Endodermal cell (in vitro differentiated cells): Measurements from ENCODE around the gene TDRD9. TPM values are rescaled to one million over a fixed set of nuclear protein-coding genes. Genes with fewer than 3 reads are reported as not detected.

Experiments
- DNase-seq: peaks from one replicate; pipeline ENCODE4 v3.0.0-alpha.2; 2017
- H3K27ac ChIP-seq: 2 replicates; pipeline ENCODE4 v1.5.1; 2013; ENCODE audit warnings: mild to moderate bottlenecking, low read depth, low read length, moderate library complexity
- H3K27me3 ChIP-seq: 2 replicates; pipeline ENCODE4 v1.6.1; 2013; ENCODE audit warnings: mild to moderate bottlenecking, low read length, moderate library complexity; ENCODE audit not compliant: insufficient read depth, control insufficient read depth, poor library complexity, severe bottlenecking
- H3K36me3 ChIP-seq: 2 replicates; pipeline ENCODE4 v1.7.0; 2013; ENCODE audit warnings: mild to moderate bottlenecking, low read length, moderate library complexity; ENCODE audit not compliant: control insufficient read depth, insufficient read depth
- H3K4me1 ChIP-seq: one replicate; pipeline ENCODE4 v1.7.0; 2013; ENCODE audit warnings: low read length; ENCODE audit not compliant: control insufficient read depth, insufficient read depth
- H3K4me3 ChIP-seq: 2 replicates; pipeline ENCODE4 v1.5.1; 2013; ENCODE audit warnings: mild to moderate bottlenecking, low read length, moderate library complexity
- H3K9ac ChIP-seq: 2 replicates; pipeline ENCODE4 v1.6.1; 2013; ENCODE audit warnings: mild to moderate bottlenecking, low read length, moderate library complexity; ENCODE audit not compliant: poor library complexity, severe bottlenecking; ENCODE audit errors: extremely low read depth
- H3K9me3 ChIP-seq: 2 replicates; pipeline ENCODE4 v1.6.1; 2013; ENCODE audit warnings: mild to moderate bottlenecking, low read length, moderate library complexity; ENCODE audit not compliant: control insufficient read depth
- H3K27ac Mint-ChIP-seq: 2 replicates; pipeline ENCODE4 v1.8.0; 2020; ENCODE audit warnings: mixed read lengths
- H3K27me3 Mint-ChIP-seq: 2 replicates; pipeline ENCODE4 v1.8.0; 2021; ENCODE audit warnings: mild to moderate bottlenecking, mixed read lengths; ENCODE audit not compliant: insufficient read depth
- H3K36me3 Mint-ChIP-seq: 2 replicates; pipeline ENCODE4 v1.8.0; 2020; ENCODE audit warnings: low read depth, mixed read lengths
- H3K4me1 Mint-ChIP-seq: 2 replicates; pipeline ENCODE4 v1.8.0; 2020; ENCODE audit warnings: mixed read lengths
- H3K4me3 Mint-ChIP-seq: 2 replicates; pipeline ENCODE4 v1.8.0; 2020; ENCODE audit warnings: mild to moderate bottlenecking, moderate library complexity, mixed read lengths
- H3K9me3 Mint-ChIP-seq: 2 replicates; pipeline ENCODE4 v1.8.0; 2020; ENCODE audit warnings: mild to moderate bottlenecking, mixed read lengths
- WGBS, 2 experiments: methylation state at CpG; one replicate each; pipeline versions ENCODE4 v1.1.5 to v1.1.7; 2013; ENCODE audit warnings: missing lambda C conversion rate in 2 of 2, mixed read lengths in 1 of 2; ENCODE audit not compliant: insufficient coverage in 1 of 2, insufficient read length in 1 of 2; 5-methylcytosine and 5-hydroxymethylcytosine counted together
- total RNA-seq, 2 donors: library from RNA; stranded (reverse); fragmentation: NEBNext Ultra II Directional in 1 of 2; extraction: Animal tissue kit (Norgen Biotek cat#: 25700) in 1 of 2; gene quantifications; 2 replicates in 1 of 2; 3 replicates in 1 of 2; pipeline ENCODE4 v1.2.1, GENCODE V29; 2021
- TF ChIP-seq, protein P1 (sequence below): fragments of 200-600 bp; sonication (generic); conservative IDR thresholded peaks from 2 replicates; pipeline ENCODE4 v1.5.0; 2021; ENCODE audit warnings: antibody characterized with exemption, mild to moderate bottlenecking

TDRD9 gene
- total RNA-seq, 2 donors from 2014 or later, result not detected

GRCh38 chr14:104096751-104097700 is 168.8 kb downstream of the TDRD9 start:
- H3K9ac ChIP-seq, result no peak overlapping the region
- H3K4me3 Mint-ChIP-seq, result no peak overlapping the region
- H3K4me3 ChIP-seq, result no peak overlapping the region
- TF ChIP-seq, protein P1, sequence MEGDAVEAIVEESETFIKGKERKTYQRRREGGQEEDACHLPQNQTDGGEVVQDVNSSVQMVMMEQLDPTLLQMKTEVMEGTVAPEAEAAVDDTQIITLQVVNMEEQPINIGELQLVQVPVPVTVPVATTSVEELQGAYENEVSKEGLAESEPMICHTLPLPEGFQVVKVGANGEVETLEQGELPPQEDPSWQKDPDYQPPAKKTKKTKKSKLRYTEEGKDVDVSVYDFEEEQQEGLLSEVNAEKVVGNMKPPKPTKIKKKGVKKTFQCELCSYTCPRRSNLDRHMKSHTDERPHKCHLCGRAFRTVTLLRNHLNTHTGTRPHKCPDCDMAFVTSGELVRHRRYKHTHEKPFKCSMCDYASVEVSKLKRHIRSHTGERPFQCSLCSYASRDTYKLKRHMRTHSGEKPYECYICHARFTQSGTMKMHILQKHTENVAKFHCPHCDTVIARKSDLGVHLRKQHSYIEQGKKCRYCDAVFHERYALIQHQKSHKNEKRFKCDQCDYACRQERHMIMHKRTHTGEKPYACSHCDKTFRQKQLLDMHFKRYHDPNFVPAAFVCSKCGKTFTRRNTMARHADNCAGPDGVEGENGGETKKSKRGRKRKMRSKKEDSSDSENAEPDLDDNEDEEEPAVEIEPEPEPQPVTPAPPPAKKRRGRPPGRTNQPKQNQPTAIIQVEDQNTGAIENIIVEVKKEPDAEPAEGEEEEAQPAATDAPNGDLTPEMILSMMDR, result peak; percentile 67
- peak; percentile 76 for DNase-seq
- no peak overlapping the region for H3K27ac ChIP-seq
- H3K36me3 Mint-ChIP-seq, result no peaks in the 10 kb centered on the region
- H3K9me3 ChIP-seq, result no peaks in the 10 kb centered on the region
- H3K36me3 ChIP-seq, result no peaks in the 10 kb centered on the region
- peaks cover 3% of the 10 kb centered on the region for H3K27me3 Mint-ChIP-seq
- H3K9me3 Mint-ChIP-seq, result no peaks in the 10 kb centered on the region
- no peaks in the 10 kb centered on the region for H3K4me1 ChIP-seq
- H3K27me3 ChIP-seq, result no peaks in the 10 kb centered on the region
- H3K27ac Mint-ChIP-seq, result no peak overlapping the region
- 79 to 88% methylated on average over 9 to 24 of the region's 25 CpGs for WGBS, 2 experiments
- peaks cover 5% of the 10 kb centered on the region for H3K4me1 Mint-ChIP-seq

GRCh38 chr14:104098272-104099095 is 170.2 kb downstream of the TDRD9 start:
- no peak for DNase-seq
- Mint-ChIP-seq H3K36me3 (no peaks in the 10 kb centered on the region), H3K27me3 (peaks cover 3% of the 10 kb centered on the region), H3K9me3 (no peaks in the 10 kb centered on the region), H3K4me1 (peaks cover 5% of the 10 kb centered on the region), H3K27ac (no peak overlapping the region), H3K4me3 (no peak overlapping the region)
- no peaks in the 10 kb centered on the region for H3K9me3 ChIP-seq
- H3K4me1 ChIP-seq, result no peaks in the 10 kb centered on the region
- H3K27ac ChIP-seq, result no peak overlapping the region
- no peaks in the 10 kb centered on the region for H3K27me3 ChIP-seq
- H3K4me3 ChIP-seq, result no peak overlapping the region
- TF ChIP-seq, protein P1, result no peak
- H3K9ac ChIP-seq, result no peak overlapping the region
- 93 to 96% methylated on average over 9 to 25 of the region's 25 CpGs for WGBS, 2 experiments
- no peaks in the 10 kb centered on the region for H3K36me3 ChIP-seq

GRCh38 chr14:104099096-104100041 is 171.1 kb downstream of the TDRD9 start:
- H3K4me3 Mint-ChIP-seq, result no peak overlapping the region
- peaks cover 3% of the 10 kb centered on the region for H3K27me3 Mint-ChIP-seq
- Histone ChIP-seq H3K4me3 (no peak overlapping the region), H3K4me1 (no peaks in the 10 kb centered on the region), H3K9ac (no peak overlapping the region), H3K27ac (no peak overlapping the region), H3K36me3 (no peaks in the 10 kb centered on the region), H3K27me3 (no peaks in the 10 kb centered on the region), H3K9me3 (no peaks in the 10 kb centered on the region)
- TF ChIP-seq, protein P1, result no peak
- H3K4me1 Mint-ChIP-seq, result peaks cover 2% of the 10 kb centered on the region
- no peaks in the 10 kb centered on the region for H3K9me3 Mint-ChIP-seq
- H3K36me3 Mint-ChIP-seq, result no peaks in the 10 kb centered on the region
- H3K27ac Mint-ChIP-seq, result no peak overlapping the region
- 88 to 93% methylated on average over 14 to 26 of the region's 26 CpGs for WGBS, 2 experiments
- peak; percentile 55 for DNase-seq
